HPDE6-E6E7 (cell line): Measurements from ENCODE around the gene SMIM12.
"Not testable (repeated sequence)": the region's sequence is repeated elsewhere in the genome, so short reads cannot be mapped to it uniquely, and the experiment has no call there.

Experiments
- DNase-seq: peaks from one replicate; pipeline ENCODE4 v3.0.0; 2011; ENCODE audit warnings: missing footprints; ENCODE audit errors: extremely low spot score

SMIM12 gene

DNA sequence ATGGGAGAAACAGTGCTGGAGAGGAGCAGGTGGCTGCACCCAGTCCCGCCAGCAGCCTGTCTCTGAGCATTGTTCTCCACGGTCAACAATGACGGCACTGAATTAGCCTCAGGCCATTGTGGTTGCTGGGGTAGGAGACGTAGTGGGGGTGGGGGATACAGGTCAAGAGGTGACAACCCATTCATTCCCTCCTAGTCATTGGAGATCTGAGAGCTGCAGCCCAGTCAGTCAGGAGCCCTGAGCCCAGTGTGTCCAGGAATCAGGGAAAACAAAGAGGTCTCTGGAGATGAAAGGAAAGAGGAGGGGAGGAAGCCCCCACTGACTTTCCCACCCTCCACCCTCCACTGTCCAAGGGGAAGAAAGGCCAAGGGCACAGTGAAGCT, 15.3 kb downstream of the SMIM12 start:
- peak; percentile 16 for DNase-seq

DNA sequence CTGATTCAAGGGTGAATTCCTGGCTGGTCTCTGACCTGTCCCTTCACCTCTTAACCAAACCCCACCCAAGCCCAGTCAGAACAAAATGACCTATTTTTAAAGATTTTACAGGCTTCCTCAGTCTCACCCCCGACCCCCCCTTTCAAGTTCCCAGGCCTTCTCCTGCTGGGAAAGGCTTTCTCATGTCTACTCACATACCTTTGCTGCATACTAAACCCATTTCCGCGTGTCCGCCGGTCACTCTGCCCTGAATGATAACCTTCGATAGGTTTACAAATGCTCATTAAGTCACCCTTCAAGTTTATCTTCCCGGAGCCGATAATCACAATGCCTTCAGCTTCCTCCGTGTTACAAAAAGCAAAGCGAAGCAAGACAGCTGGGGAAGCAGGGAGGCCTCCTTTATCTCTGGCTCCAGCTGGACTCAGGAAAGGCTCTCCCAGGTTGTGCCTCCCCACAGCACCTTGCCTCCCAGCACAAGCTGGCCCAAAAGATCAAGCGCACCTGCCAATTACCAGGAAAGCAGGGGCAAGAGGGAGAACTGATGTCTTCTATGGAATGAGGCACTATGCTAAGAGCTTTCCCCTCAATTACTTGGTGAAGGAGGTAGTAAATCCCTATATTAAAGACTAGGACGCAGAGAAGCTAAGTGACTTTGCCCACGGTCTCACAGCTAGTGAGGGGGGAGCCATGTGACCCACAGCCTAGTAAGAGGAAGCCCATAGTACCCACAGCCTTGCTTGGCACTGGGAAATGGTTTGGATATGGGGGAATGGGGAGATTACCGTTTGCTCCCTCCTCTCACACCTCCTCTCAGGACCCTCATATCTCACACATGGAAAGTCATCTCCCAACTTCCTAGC, 15.9 kb downstream of the SMIM12 start:
- DNase-seq = no peak

DNA sequence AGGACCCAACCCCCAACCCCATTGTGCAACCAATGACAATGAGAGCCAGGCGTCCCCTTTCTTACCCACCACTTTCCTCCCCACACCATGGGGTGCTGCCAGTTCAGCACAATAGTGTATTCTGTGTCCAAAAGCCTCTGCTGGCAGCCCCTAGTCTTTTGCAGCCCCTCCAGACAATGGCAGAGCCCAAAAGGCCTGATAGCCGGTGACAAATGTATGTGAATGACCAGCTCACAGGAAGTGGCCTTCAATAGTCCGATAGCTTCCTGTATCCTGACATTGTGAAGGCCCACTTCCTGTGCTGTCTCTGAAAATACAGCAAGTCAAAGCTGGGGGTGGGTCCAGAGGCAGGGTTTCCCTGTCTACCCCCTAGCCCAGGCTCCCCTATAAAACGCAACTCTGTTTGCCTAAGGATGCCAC, 16.6 kb downstream of the SMIM12 start:
- no peak for DNase-seq

DNA sequence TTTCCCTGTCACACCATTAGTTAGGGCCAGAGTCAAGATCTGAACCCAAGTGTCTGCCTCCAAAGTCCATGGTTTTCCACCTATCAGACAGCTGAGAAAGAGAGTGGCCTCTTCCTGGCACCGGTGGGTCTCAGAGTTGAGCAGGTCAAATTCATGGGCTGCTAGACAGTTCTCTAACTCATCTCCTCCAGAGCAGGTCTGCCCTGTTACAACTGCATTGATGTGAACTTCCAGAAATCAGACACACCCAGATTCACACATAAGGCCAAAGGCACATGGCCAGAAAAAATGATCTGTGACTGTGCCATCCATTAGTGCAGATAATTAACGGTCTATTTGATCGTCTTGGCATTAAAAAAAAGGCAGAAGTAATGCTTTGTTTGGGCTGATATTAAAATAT, 17.5 kb downstream of the SMIM12 start:
- DNase-seq = no peak

DNA sequence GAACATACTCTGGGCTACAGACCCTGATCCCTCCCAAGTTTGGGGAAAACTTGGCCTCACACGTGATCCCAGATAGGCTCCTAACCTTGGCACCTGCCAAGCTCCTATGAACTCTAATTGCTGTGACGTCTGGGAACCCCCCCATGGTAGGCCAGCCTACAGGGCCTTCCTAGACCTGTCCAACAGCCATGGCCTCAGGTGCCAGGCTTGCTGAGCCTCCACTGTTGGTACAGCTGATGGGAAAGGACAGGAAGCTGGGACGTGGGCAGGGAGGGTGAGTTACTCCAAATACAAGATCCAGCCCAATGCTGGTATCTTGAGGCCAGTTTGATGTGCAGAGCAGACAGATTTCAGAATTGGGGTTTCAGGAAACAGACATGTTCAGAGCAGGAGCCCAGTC, 19.1 kb downstream of the SMIM12 start:
- no peak for DNase-seq

DNA sequence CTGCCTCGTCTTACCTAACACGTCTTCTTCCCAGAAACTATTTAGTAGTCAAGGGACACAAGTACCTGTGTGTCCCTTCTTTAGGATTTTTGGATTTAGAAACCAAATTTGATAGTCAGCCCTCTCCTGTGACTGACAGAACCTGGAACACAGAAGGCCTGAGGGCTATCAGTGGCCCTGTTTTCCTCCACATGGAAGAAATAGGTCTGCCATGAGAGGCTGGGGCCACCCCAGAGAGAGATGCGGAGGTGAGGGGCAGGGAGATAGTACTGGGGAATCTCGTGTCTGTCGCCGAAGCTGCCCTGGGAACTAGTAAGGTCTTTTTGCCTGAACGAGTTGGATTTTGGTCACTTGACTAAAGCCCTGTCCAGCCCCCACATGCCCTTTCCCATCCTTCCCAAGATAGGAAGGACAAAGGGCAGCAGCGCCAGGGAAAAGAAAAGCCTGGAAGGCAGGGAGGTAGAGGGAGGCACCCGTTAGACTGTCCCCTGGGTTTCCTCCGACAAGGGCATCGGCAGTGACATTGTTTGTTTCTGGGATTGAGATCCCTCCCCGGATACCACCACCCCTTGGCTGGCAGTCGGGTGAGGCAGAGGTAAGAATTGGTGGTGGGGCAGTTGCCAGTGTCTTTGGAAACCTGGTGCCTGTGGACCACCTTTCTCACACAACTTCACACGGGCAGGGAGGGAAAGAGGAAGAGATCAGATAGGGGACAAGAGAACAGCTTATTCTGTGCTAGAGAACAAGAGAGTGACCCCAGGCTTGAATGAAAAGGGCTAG, 19.8 kb downstream of the SMIM12 start:
- DNase-seq = no peak

DNA sequence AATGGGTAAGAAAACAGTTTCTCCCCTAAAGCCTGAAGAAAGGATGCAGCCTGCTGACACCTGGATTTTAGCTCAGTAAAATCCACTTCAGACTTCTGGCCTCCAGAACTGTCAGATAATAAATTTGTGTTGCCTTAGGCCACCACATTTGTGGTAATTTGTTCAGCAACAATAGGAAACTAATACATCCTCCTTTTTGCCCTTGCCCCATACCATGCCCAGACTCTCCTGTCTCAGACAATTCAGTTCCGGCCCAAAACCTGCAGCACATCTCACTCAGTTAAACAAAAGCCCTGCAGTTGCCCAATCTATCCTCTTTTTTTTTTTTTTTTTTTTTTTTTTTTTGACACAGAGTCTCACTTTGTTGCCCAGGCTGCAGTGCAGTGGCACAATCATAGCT, 25.8 kb downstream of the SMIM12 start:
- DNase-seq = no peak

DNA sequence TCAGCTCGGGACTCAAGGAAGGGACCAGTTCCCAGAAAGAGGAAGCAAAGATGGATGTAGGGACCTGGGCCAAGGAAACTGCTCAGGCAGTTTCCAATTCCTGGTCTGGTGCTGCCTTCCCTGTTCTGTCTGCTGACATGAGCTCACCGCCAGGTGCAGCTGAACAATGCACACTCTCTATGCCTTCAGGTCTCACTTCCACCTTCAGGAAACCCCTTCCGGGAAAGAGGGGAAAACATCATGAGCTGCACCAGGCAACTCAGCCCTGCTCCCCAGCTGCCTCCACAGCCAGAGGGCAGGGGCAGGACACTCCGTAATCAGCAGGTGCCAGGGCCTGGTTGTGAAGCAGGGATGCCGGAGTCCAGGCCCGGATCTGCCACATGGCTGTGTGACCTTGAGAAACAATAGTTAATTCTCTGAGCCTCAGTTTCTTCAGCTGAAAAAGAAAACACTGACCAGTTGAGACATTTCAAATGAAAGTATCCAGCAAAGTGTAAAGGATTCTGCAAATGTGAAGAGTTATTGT, 27.8 kb downstream of the SMIM12 start:
- no peak for DNase-seq

DNA sequence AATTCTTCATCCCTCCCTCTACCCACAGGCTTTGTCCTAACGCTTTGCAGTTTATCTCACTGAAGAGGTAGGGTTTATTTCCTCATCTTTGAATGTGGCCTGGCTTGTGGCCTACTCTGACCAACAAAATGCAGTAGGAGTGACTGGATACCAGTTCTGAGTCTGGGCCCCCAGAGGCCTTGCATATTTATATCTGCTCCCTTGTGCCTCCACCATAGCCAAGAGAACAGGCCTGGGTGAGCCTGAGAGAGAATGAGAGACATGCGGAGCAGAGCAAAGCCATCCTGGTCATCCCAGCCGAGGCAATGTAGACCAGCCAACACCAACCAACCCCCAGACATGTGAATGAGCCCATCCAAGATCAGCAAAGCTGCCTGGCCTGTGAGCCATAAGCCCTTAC, 30.3 kb downstream of the SMIM12 start:
- no peak for DNase-seq

DNA sequence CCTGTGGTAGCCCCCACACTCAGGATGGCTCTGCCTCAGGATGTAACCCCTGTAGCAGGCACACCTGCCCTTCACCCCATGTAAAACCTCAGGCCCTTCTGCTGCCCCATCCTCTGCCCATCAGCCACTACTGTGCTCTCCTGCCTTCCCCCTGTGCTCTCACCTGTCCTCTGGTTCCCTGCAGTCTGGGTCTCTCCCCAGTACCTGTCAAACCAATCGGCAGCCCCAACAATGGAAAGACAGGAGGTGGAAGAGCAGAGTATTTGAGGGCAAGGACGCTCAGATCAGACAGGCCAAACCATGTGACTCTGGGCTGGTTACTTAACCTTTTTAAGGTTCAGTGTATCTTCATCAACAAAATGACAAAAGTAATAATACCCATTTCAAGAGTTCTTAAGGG, 30.9 kb downstream of the SMIM12 start:
- no peak for DNase-seq

DNA sequence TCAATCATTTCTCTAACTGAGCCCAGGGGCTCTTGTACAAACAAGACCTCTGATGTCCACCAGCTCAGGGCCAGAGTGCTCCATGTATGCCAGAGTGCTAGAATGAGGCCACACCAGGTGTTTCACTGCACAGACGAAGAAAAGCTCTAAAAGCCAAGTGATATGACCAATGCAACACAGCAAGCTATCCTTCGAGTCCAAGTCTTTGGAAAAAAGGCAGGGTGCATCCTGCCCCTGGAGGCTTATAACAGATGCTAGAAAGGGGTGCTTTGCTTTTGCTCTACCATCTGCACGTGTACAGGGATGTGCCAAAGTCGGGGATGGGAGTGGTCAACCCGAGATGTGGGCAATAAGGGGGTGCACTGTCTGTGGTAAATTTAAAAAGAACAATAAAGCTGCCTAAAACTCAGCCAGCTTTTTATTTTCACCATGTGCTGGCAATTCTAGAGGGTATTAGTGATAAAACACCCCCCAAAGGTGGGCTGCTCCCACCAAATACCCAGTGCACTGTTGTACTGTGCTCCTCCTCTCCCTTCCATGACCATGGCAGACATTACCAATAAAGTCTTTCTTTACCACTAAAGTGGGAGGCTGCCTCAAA, 32.1 kb downstream of the SMIM12 start:
- DNase-seq = no peak

DNA sequence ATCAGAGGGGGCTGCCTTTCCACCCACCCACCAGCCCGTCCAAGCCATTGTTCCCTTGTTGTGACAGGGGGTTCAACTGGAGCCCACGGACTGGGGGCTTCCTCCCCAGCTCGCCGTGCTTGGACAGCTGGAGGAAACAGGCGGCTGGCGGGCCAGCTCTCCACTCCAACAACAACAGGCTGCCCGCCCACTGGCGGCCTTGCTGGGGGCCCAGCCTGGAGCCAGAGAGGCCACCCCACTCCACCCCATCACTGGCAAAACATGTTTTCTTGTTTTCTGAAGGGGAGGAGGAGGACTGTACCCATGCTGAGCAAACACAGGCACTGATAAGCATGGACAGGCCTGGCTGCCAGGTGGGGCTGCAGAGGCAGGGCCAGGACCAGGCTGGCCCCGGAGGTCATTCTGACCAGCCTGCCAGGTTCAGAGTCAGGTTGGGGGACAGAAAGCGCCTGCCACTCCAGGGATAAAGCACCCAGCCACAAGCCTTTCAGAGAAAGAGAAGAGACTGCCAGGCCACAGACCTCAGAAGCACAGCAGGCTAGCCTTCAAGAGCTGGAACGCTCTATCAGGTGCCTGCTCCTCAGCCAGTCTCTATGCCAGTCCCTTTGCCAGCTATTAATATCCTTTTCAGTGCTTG, 34.0 kb downstream of the SMIM12 start:
- DNase-seq = no peak

DNA sequence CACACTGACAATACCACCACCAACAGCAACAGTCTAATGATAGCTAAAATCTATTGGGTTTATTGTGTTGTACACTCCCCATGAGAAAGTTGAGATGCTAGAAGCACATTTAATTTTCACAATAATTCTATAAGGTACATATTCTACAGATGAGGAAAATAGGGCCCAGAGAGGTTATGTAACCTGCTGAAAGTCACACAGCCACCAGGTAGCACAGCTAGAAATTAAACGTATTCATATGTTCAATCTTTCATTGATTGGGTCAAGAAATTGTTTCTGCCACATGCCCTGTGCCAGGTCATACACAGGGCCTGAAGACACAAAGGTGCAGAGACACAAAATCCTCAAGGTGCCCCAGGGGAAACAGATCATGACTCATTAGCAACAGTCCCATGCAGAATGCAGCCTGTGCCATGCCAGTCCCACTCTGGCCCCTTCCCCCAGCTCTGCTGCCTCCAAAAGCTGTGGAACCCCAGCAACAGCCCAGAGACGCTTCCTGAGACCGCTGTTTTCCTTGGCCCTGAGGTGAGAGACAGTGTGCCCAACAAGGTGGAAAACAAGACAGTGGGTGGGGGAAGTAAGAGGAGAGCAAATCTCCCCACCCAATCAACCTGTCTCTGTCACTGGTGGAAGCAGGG, 34.6 kb downstream of the SMIM12 start:
- no peak for DNase-seq

DNA sequence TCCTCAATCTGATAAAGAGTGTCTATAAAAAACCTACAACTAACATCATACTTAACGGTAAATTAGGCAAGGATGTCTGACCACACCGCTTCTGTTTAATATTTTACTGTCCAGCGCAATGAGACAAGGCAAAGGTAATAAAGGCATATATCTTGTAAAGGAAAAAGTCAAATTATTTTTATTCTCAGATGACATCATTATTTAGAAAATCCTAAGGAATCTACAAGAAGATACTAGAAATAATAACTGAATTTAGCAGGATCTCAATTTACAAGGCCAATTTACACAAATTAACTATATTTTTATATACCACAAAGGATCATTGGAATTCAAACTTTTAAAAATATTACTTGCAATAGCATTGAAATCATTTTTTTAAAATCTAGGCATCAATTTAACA, 37.3 kb downstream of the SMIM12 start:
- no peak for DNase-seq

DNA sequence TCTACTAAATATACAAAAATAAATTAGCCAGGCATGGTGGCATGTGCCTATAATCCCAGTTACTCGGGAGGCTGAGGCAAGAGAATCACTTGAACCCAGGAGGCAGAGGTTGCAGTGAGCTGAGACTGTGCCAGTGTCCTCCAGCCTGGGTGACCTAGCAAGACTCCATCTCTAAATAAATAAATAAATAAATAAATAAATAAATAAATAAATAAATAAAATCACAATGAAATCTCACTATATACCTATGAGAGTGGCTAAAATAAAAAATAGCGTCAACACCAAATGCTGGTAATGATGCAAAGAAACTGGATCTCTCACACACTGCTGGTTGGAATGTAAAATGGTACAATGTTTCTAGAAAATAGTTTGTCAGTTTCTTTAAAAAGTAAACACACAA, 40.7 kb downstream of the SMIM12 start:
- DNase-seq = not testable (repeated sequence)

DNA sequence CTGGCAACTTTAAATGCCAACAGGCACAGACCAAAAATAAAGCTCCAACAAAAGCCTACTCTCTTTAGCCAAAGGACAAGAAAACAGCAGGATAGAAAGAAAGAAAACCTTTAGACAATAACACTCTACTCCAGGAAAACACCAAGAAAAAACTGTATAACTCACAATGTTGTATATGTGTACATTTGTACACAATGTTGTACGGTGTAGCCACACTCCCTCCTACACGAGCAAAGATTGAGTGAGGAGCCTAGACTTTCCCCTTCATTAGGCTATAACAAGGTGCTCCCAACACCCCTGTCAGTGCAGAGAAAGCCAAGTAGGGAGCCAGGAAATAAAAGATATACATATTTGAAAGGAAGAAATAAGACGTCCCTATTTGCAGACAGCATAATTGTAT, 42.8 kb downstream of the SMIM12 start:
- DNase-seq = no peak

DNA sequence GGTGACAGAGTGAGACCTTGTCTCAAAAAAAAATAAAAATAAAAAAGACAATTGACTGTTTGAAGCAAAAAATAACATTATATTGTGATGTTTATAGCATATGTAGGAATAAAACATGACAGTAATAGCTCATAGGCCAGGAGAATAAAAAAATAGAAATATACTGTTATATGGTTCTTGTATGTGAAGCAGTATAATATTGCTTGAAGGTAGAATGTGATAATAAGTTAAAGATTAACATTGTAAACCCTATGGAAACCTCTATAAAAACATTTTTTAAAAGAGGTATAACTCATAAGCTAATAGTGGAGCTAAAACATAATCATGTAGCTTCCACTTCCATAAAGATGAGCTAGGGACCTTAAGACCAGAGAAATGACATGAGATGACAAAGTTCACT, 43.2 kb downstream of the SMIM12 start:
- no peak for DNase-seq

DNA sequence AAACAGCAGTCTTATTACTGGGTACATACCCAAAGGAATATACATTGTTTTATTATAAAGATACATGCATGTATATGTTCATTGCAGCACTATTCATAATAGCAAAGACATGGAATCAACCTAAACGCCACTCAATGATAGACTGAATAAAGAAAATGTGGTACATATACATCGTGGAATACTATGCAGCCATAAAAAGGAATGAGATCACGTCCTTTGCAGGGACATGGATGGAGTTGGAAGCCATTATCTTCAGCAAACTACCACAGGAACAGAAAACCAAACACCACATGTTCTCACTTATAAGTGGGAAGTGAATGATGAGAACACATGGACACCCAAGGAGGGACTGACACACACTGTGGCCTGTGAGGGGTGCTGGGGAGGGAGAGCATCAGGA, 48.8 kb downstream of the SMIM12 start:
- not testable (repeated sequence) for DNase-seq

DNA sequence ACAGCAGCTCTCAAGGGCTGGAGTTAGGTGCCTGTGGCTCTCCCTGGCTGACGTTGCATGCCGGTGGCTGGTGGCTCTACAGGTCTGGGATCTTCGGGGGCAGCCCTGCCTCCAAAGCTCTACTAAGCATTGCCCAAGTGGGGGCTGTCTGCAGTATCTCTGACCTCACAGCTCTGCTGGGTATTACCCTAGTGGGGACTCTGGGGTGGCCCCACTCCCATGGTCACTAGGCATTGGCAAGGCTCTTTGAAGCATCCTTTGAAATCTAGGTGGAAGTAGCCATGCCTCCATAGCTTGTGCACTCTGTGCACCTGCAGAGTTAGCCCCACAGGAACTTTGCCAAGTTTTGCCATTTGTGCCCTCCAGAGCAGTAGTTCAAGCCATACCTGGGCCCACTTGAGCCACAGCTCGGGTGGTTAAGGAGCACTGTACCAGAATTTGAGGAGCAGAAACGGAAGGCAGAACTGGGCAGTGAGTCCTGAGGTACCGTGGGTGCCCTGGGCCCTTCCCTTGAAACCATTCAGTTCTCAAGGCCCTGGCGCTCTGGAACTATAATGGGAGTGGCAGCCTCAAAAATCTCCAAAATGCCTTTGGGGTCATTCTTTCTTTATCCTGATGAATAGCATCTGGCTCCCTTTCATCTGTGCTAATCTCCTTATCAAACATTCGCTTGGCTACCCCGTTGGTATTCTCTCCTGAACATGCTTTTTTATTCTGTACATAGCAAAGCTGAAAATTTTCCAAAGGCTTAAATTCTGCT, 51.3 kb downstream of the SMIM12 start:
- DNase-seq = no peak

DNA sequence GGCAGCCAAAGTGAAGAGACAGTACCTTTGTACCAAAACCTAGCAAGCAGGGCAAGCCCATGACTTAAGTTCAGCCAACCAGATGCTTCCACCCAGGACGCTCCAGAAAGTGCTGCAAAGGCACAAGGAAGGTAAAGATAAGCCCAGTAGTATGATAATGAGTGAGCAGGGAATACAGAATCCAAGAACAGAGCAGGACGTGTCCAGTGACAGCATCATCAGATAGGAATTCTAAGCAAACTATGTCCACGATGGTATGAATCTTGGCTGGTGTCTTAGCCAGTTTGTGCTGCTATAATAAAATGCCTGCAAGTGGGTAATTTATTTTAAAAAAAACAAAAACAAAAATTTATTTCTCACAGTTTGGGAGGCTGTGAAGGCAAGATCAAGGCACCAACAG, 53.2 kb downstream of the SMIM12 start:
- DNase-seq = no peak

DNA sequence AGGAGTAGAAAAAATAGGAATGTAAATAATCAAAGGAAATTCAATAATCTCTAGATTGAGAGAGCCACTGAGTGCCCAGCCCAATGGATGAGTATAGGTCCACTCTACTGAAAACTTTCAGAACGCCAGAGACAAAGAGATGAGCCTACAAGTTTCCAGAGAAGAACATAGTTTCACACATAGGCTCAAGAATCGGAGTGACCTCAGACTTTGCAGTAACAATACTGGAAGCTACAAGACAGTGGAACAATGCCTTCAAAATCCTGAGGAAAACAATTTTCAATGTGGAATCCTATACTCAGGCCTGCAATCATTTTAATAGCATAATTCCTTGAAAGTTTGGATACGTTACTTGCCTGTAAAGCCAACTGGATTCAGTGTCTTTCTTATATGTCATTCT, 55.8 kb downstream of the SMIM12 start:
- no peak for DNase-seq
